Esophagus muscularis mucosa (tissue), 4 donors: ENCODE measurements around the gene TTC39C.

ENCODE experiments used
- CTCF ChIP-seq, 3 experiments: fragments of 200-600 bp in 2 of 3; fragments of 450-650 bp in 1 of 3; sonication (generic) in 2 of 3; IDR thresholded peaks; one replicate each; pipeline ENCODE4 v1.5.1; 2017 to 2019; ENCODE audit warnings: antibody characterized with exemption in 3 of 3, mild to moderate bottlenecking in 2 of 3, moderate library complexity in 1 of 3
- EP300 ChIP-seq: sonication (generic); formaldehyde crosslinking; IDR thresholded peaks from one replicate; pipeline ENCODE4 v1.6.1; 2017; ENCODE audit warnings: antibody characterized with exemption
- POLR2A ChIP-seq: fragments of 450-650 bp; IDR thresholded peaks from one replicate; pipeline ENCODE4 v1.6.1; 2017; ENCODE audit warnings: antibody characterized with exemption, moderate library complexity, mild to moderate bottlenecking, low read depth

DNA sequence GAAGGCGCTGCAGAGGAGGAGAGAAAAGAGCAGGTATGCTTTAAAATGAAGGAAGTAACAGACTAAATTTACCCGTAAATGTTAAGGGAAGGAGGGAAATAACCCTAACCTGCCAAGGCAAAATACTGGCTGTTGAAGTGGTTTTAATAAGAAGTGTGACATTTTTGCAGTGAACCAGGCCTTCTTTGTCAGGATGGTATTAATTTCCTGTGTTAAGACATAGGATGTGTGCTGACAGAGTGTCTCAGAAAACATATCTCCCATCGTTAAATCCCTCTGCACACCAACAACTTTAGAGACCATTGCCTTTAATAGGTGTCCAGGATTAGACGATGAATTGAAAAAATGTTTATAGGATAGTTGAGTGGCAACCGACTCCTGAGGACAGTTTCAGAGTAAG, 9.9 kb downstream of the TTC39C start:
- TF ChIP-seq CTCF (IDR thresholded peaks at IDR 0.05) = no peak
- no peak for TF ChIP-seq POLR2A
- TF ChIP-seq EP300 = no peak
